GM20431 (cell line): ENCODE data around the gene BRDT.

Experiments used
- in situ Hi-C: fragments of 300-500 bp; cut with MseI, MboI; formaldehyde crosslinking; loops from one replicate; pipeline ENCODE4 v1.15.0; 2020; ENCODE audit warnings: low sequenced_read_pairs; ENCODE audit not compliant: unreplicated experiment

Gene BRDT

GRCh38 chr1:92051948-92052347, 102.7 kb downstream of the BRDT start:
- in situ Hi-C loops, result no loop called here
